ENCODE data around the gene PLAAT5.

- TF ChIP-seq, protein P1, sequence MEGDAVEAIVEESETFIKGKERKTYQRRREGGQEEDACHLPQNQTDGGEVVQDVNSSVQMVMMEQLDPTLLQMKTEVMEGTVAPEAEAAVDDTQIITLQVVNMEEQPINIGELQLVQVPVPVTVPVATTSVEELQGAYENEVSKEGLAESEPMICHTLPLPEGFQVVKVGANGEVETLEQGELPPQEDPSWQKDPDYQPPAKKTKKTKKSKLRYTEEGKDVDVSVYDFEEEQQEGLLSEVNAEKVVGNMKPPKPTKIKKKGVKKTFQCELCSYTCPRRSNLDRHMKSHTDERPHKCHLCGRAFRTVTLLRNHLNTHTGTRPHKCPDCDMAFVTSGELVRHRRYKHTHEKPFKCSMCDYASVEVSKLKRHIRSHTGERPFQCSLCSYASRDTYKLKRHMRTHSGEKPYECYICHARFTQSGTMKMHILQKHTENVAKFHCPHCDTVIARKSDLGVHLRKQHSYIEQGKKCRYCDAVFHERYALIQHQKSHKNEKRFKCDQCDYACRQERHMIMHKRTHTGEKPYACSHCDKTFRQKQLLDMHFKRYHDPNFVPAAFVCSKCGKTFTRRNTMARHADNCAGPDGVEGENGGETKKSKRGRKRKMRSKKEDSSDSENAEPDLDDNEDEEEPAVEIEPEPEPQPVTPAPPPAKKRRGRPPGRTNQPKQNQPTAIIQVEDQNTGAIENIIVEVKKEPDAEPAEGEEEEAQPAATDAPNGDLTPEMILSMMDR (IDR thresholded peaks at IDR 0.05): no peak
- TF ChIP-seq POLR2A (IDR thresholded peaks at IDR 0.05): no peak
Measured at GRCh38 chr11:63507511-63507910, 16.5 kb upstream of the PLAAT5 start.

All from thyroid gland (tissue), 4 donors.